ENCODE data around the gene CPA5.

The CPA5 gene

DNA sequence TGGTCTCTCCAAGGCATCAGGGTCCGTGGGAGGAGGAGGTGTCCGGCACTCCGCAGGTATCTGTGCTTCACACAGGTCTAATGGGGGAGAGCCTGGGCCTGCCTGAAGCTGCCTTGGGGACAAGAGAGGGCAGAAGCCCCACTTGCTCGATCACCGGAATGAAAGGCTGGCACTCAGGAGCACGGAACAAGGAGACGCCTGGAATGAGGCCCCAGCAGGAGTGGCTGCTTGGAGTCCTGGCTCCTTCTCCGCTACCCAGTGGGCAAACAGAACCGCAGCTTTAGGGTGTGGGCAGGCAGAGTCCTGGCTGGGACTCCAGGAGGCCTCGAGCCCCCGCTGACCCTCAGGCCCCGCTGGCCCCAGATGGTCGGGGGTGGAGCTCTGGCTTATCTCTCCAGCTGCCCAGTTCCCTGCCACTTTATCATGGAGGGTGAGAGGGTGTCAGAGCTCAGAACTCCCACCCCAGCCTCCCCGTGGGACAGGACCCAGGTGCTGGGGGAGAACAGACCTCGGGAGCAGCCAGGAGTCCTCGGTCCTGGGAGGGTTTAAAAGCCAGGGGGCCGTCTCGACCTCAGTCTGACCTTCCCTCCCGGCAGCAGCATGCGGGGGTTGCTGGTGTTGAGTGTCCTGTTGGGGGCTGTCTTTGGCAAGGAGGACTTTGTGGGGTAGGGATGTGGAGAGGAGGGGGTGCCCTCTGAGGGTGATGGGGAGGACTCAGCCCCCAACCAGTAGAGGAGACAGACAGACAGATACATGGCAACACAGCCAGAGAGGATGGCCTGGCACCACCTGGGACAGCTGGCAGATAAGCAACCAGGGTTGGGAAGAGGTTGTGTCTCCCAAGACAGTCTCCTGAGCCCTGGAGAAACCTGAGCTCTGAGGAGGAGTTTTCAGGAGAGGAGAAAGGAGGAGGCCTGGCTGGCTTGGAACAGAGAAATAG, 35.6 kb downstream of the CPA5 start, which contains the start of gene CPA1:
TSS of gene CPA1 (plus strand) at position 574 of the 940 bp plus-strand sequence. CDS start at position 601, 27 bp downstream.
- Histone ChIP-seq H3K4ac (ENCODE audit: low read length) (peak within 1 kb of the TSS; percentile 45), H3K18ac (ENCODE audit: low read length) (peak within 1 kb of the TSS; percentile 82), H2BK15ac (ENCODE audit: low read length) (peak within 1 kb of the TSS; percentile 37), H2AFZ (ENCODE audit: low read length) (peak within 1 kb of the TSS; percentile 84), H2BK12ac (ENCODE audit: low read length) (no peak within 1 kb of the TSS), H4K91ac (ENCODE audit: low read depth, low read length, poor library complexity) (peak within 1 kb of the TSS; percentile 93), H3K4me3 (ENCODE audit: low read length in 2 of 2) (peak within 1 kb of the TSS in 1 of 2 donors; percentile 38), H3K27me3 (ENCODE audit: control insufficient read depth in 3 of 3, insufficient read depth in 3 of 3, low read depth in 1 of 3, low read length in 3 of 3) (no peaks in the 10 kb centered on the region), H2AK5ac (ENCODE audit: low read depth, low read length) (peak within 1 kb of the TSS; percentile 94), H3K4me2 (ENCODE audit: insufficient read depth, low read length, poor library complexity, severe bottlenecking) (no peak within 1 kb of the TSS), H3K4me1 (ENCODE audit: control insufficient read depth in 2 of 2, insufficient read depth in 1 of 2, low read depth in 1 of 2, low read length in 2 of 2) (peaks cover 13 to 15% of the 10 kb centered on the region in 2 donors), H3K79me1 (ENCODE audit: low read depth, low read length) (no peaks in the 10 kb centered on the region), H4K8ac (ENCODE audit: low read depth, low read length) (no peak within 1 kb of the TSS), H3K9me3 (replicated peaks in 1 of 2; ENCODE audit: control insufficient read depth in 2 of 2, insufficient read depth in 1 of 2, low read depth in 1 of 2, low read length in 2 of 2) (peaks cover 5 to 14% of the 10 kb centered on the region in 2 donors), H3K36me3 (replicated peaks in 1 of 2; ENCODE audit: control insufficient read depth in 2 of 2, insufficient read depth in 2 of 2, low read length in 2 of 2) (no peaks in the 10 kb centered on the region), H2BK5ac (ENCODE audit: low read length) (peak within 1 kb of the TSS; percentile 30), H3K27ac (replicated peaks; ENCODE audit: low read length) (no peak within 1 kb of the TSS), H3K9ac (ENCODE audit: low read depth, low read length, poor library complexity) (no peak within 1 kb of the TSS), H3K23ac (ENCODE audit: low read depth, low read length, poor library complexity) (no peak within 1 kb of the TSS), H3K14ac (ENCODE audit: low read length) (peak within 1 kb of the TSS; percentile 13), H2BK120ac (ENCODE audit: low read depth, low read length) (peak within 1 kb of the TSS; percentile 84)
- no peak for DNase-seq (ENCODE audit: low spot score)
- no CpG with 5 or more reads among the region's 20 CpGs for WGBS, 2 donors (ENCODE audit: extremely low coverage in 2 of 2, insufficient read length in 2 of 2, insufficient replicate concordance in 1 of 2)

GRCh38 chr7:130380861-130381455, 36.3 kb downstream of the CPA5 start:
- no peaks in the 10 kb centered on the region for H3K36me3 ChIP-seq (replicated peaks in 1 of 2; ENCODE audit: control insufficient read depth in 2 of 2, insufficient read depth in 2 of 2, low read length in 2 of 2)
- peaks cover 3 to 10% of the 10 kb centered on the region in 2 donors for H3K9me3 ChIP-seq (replicated peaks in 1 of 2; ENCODE audit: control insufficient read depth in 2 of 2, insufficient read depth in 1 of 2, low read depth in 1 of 2, low read length in 2 of 2)
- H3K4me3 ChIP-seq (ENCODE audit: low read length in 2 of 2): no peak overlapping the region
- H4K8ac ChIP-seq (ENCODE audit: low read depth, low read length): no peak overlapping the region
- H2AK5ac ChIP-seq (ENCODE audit: low read depth, low read length): peak overlapping the region; percentile 71
- H4K91ac ChIP-seq (ENCODE audit: low read depth, low read length, poor library complexity): no peak overlapping the region
- no peaks in the 10 kb centered on the region for H3K27me3 ChIP-seq (ENCODE audit: control insufficient read depth in 3 of 3, insufficient read depth in 3 of 3, low read depth in 1 of 3, low read length in 3 of 3)
- no peaks in the 10 kb centered on the region for H3K79me1 ChIP-seq (ENCODE audit: low read depth, low read length)
- H2BK120ac ChIP-seq (ENCODE audit: low read depth, low read length): peak overlapping the region; percentile 84
- H3K4me2 ChIP-seq (ENCODE audit: insufficient read depth, low read length, poor library complexity, severe bottlenecking): no peak overlapping the region
- no peak overlapping the region for H3K14ac ChIP-seq (ENCODE audit: low read length)
- no peak overlapping the region for H2BK12ac ChIP-seq (ENCODE audit: low read length)
- no peak overlapping the region for H3K9ac ChIP-seq (ENCODE audit: low read depth, low read length, poor library complexity)
- peak overlapping the region; percentile 37 for H2BK15ac ChIP-seq (ENCODE audit: low read length)
- peak overlapping the region; percentile 30 for H2BK5ac ChIP-seq (ENCODE audit: low read length)
- no peak overlapping the region for H3K27ac ChIP-seq (replicated peaks; ENCODE audit: low read length)
- H3K23ac ChIP-seq (ENCODE audit: low read depth, low read length, poor library complexity): no peak overlapping the region
- H3K4ac ChIP-seq (ENCODE audit: low read length): peak overlapping the region; percentile 30
- DNase-seq (ENCODE audit: low spot score): no peak
- no CpG with 5 or more reads among the region's 7 CpGs for WGBS, 2 donors (ENCODE audit: extremely low coverage in 2 of 2, insufficient read length in 2 of 2, insufficient replicate concordance in 1 of 2)
- H3K18ac ChIP-seq (ENCODE audit: low read length): peak overlapping the region; percentile 68
- H3K4me1 ChIP-seq (ENCODE audit: control insufficient read depth in 2 of 2, insufficient read depth in 1 of 2, low read depth in 1 of 2, low read length in 2 of 2): peaks cover 13 to 15% of the 10 kb centered on the region in 2 donors
- H2AFZ ChIP-seq (ENCODE audit: low read length): peak overlapping the region; percentile 84

DNA sequence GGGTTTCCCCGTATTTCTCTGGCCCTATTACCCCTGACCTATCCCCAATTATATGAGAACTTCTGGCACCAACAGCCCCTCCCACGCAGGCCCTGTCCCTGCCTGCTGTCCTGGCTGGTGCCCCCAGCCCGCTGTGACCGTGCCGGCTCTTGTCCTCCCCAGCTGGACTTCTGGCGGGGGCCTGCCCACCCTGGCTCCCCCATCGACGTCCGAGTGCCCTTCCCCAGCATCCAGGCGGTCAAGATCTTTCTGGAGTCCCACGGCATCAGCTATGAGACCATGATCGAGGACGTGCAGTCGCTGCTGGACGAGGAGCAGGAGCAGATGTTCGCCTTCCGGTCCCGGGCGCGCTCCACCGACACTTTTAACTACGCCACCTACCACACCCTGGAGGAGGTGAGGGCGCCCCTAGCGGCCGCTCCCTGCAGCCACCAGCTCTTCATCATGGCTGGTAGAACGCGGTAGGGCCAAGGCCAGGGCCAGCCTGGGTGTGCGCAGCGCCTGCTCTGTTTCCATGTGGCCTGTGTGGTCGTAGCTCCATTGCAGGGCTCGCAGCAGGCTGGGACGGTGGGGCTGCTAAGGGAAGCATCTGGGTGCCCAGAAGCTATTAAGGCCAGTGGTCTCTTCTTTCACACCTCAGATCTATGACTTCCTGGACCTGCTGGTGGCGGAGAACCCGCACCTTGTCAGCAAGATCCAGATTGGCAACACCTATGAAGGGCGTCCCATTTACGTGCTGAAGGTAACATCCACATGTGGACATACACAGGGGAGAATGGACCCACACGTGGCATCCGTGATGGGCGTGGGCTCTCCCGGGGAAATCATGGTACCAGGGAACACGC, 37.1 kb downstream of the CPA5 start:
- Histone ChIP-seq H2BK5ac (ENCODE audit: low read length) (no peak overlapping the region), H3K4ac (ENCODE audit: low read length) (peak overlapping the region; percentile 39), H3K14ac (ENCODE audit: low read length) (peak overlapping the region; percentile 13), H3K27me3 (ENCODE audit: control insufficient read depth in 3 of 3, insufficient read depth in 3 of 3, low read depth in 1 of 3, low read length in 3 of 3) (no peaks in the 10 kb centered on the region), H3K27ac (replicated peaks; ENCODE audit: low read length) (no peak overlapping the region), H3K18ac (ENCODE audit: low read length) (peak overlapping the region; percentile 82), H2AK5ac (ENCODE audit: low read depth, low read length) (peak overlapping the region; percentile 71), H2BK12ac (ENCODE audit: low read length) (no peak overlapping the region), H3K79me1 (ENCODE audit: low read depth, low read length) (no peaks in the 10 kb centered on the region), H4K8ac (ENCODE audit: low read depth, low read length) (no peak overlapping the region), H4K91ac (ENCODE audit: low read depth, low read length, poor library complexity) (peak overlapping the region; percentile 74), H3K9me3 (replicated peaks in 1 of 2; ENCODE audit: control insufficient read depth in 2 of 2, insufficient read depth in 1 of 2, low read depth in 1 of 2, low read length in 2 of 2) (peaks cover 0 to 6% of the 10 kb centered on the region in 2 donors), H3K4me2 (ENCODE audit: insufficient read depth, low read length, poor library complexity, severe bottlenecking) (no peak overlapping the region), H3K4me1 (ENCODE audit: control insufficient read depth in 2 of 2, insufficient read depth in 1 of 2, low read depth in 1 of 2, low read length in 2 of 2) (peaks cover 13 to 15% of the 10 kb centered on the region in 2 donors), H3K23ac (ENCODE audit: low read depth, low read length, poor library complexity) (peak overlapping the region; percentile 46), H3K4me3 (ENCODE audit: low read length in 2 of 2) (no peak overlapping the region), H2AFZ (ENCODE audit: low read length) (no peak overlapping the region), H3K9ac (ENCODE audit: low read depth, low read length, poor library complexity) (no peak overlapping the region), H2BK120ac (ENCODE audit: low read depth, low read length) (peak overlapping the region; percentile 84), H2BK15ac (ENCODE audit: low read length) (peak overlapping the region; percentile 37), H3K36me3 (replicated peaks in 1 of 2; ENCODE audit: control insufficient read depth in 2 of 2, insufficient read depth in 2 of 2, low read length in 2 of 2) (no peaks in the 10 kb centered on the region)
- no CpG with 5 or more reads among the region's 41 CpGs for WGBS, 2 donors (ENCODE audit: extremely low coverage in 2 of 2, insufficient read length in 2 of 2, insufficient replicate concordance in 1 of 2)
- DNase-seq (ENCODE audit: low spot score): no peak
